ENCODE measurements around the gene NECTIN2.

- TF ChIP-seq POLR2A (IDR thresholded peaks at IDR 0.05; ENCODE audit: low read length): no peak
- no peak for TF ChIP-seq GATA1 (IDR thresholded peaks at IDR 0.05; ENCODE audit: low read depth, low read length)
Observed at GRCh38 chr19:44909775-44910174, 63.7 kb downstream of the NECTIN2 start.

Measured in erythroblast (primary cell).